HepG2 (cell line): Measurements from ENCODE around the gene RPAP3. TPM values are rescaled to one million over a fixed set of nuclear protein-coding genes. Genes with fewer than 3 reads are reported as not detected.
A peak's percentile ranks its signal among the peaks of the same experiment; 100 is the strongest.

Experiments used
- ATAC-seq: fragments of 200-7000 bp; cut with Tn5 transposase; 3 replicates; pipeline ENCODE4 v1.9.1; 2020; ENCODE audit warnings: mild to moderate bottlenecking, moderate library complexity
- BruUV-seq: library from RNA; stranded (reverse); fragments of 400-500 nt; replicated peaks from 2 replicates; lab custom pipeline; 2021; lab: Mats Ljungman, UMichigan
- CTCF ChIA-PET: fragments of 300-600 bp; formaldehyde crosslinking; extraction: SDS; loops from one replicate; lab custom pipeline; 2021; ENCODE audit warnings: low total read pairs, inconsistent platforms, low intra/inter-chr PET ratio; lab: Yijun Ruan, JAX
- POLR2A ChIA-PET: fragments of 350-600 bp; sonication (Branson Sonifier 250); formaldehyde crosslinking; loops from one replicate; lab custom pipeline; 2020; ENCODE audit warnings: antibody characterized with exemption, inconsistent platforms; lab: Yijun Ruan, JAX
- DNase-seq: peaks from one replicate; pipeline ENCODE4 v3.0.0-alpha.2; 2015; ENCODE audit warnings: low spot score
- FAIRE-seq: peaks from 3 replicates; lab custom pipeline; 2011; peaks lifted over from hg19 to GRCh38; lab: Jason Lieb, UNC
- H2AFZ ChIP-seq: one replicate; pipeline ENCODE4 v1.6.1; 2011; ENCODE audit warnings: low read length, inconsistent platforms
- H3K27ac ChIP-seq: fragments of 300-600 bp; 3 replicates; pipeline ENCODE4 v1.8.0; 2011; ENCODE audit warnings: mixed run types, mild to moderate bottlenecking, mixed read lengths, low read length, inconsistent platforms; ENCODE audit not compliant: insufficient read depth; ENCODE audit errors: extremely low read length
- H3K27me3 ChIP-seq, 2 experiments: fragments of 200-600 bp in 1 of 2; 2 replicates in 1 of 2; 3 replicates in 1 of 2; pipeline versions ENCODE4 v1.6.0 to v1.8.0; 2011; ENCODE audit warnings: low read length in 2 of 2, mild to moderate bottlenecking in 2 of 2, moderate library complexity in 2 of 2, inconsistent platforms in 1 of 2; ENCODE audit not compliant: insufficient read depth in 2 of 2, control insufficient read depth in 1 of 2
- H3K36me3 ChIP-seq, 2 experiments: fragments of 200-600 bp in 1 of 2; replicated peaks in 1 of 2; 2 replicates in 1 of 2; 3 replicates in 1 of 2; pipeline versions ENCODE4 v1.5.1 to v1.8.0; 2011; ENCODE audit warnings: low read length in 2 of 2, inconsistent platforms in 1 of 2; ENCODE audit not compliant: insufficient read depth in 2 of 2, control insufficient read depth in 1 of 2
- H3K4me1 ChIP-seq: 2 replicates; pipeline ENCODE4 v1.5.1; 2012; ENCODE audit warnings: low read length, inconsistent platforms; ENCODE audit not compliant: insufficient read depth
- H3K4me2 ChIP-seq: 2 replicates; pipeline ENCODE4 v1.6.0; 2011; ENCODE audit warnings: low read depth, low read length, inconsistent platforms
- H3K4me3 ChIP-seq, 3 experiments: fragments of 200-600 bp in 1 of 3; sonication (generic), shearing (Covaris generic) in 1 of 3; replicated peaks in 1 of 3; 2 replicates each; pipeline ENCODE4 v1.5.1; 2011 to 2016; ENCODE audit warnings: low read length in 3 of 3, inconsistent platforms in 2 of 3, low read depth in 2 of 3, mild to moderate bottlenecking in 2 of 3, control low read depth in 1 of 3, mixed read lengths in 1 of 3; ENCODE audit not compliant: insufficient read depth in 1 of 3
- H3K79me2 ChIP-seq: one replicate; pipeline ENCODE4 v1.6.1; 2011; ENCODE audit warnings: low read length, inconsistent platforms; ENCODE audit not compliant: insufficient read depth
- H3K9ac ChIP-seq: 2 replicates; pipeline ENCODE4 v1.6.0; 2011; ENCODE audit warnings: mild to moderate bottlenecking, low read depth, low read length, inconsistent platforms; ENCODE audit not compliant: insufficient read depth
- H3K9me3 ChIP-seq: 2 replicates; pipeline ENCODE4 v1.5.1; 2012; ENCODE audit warnings: mild to moderate bottlenecking, low read length
- H4K20me1 ChIP-seq: 2 replicates; pipeline ENCODE4 v1.6.0; 2011; ENCODE audit warnings: inconsistent platforms, mild to moderate bottlenecking, low read length, moderate library complexity; ENCODE audit not compliant: insufficient read depth
- ATM ChIP-seq: fragments of 450-650 bp; IDR thresholded peaks from 2 replicates; pipeline ENCODE4 v1.7.1; 2017; ENCODE audit warnings: mild to moderate bottlenecking, borderline replicate concordance
- BRD4 ChIP-seq: sonication (generic); formaldehyde crosslinking; IDR thresholded peaks from 2 replicates; pipeline ENCODE4 v1.4.0; 2020; ENCODE audit warnings: missing genetic modification reagents
- CREB1 ChIP-seq, 2 experiments: fragments of 450-650 bp in 1 of 2; IDR thresholded peaks; 2 replicates each; pipeline ENCODE4 v1.6.1; 2016 to 2017; ENCODE audit warnings: control low read depth in 1 of 2, mild to moderate bottlenecking in 1 of 2, missing compliant biosample characterization in 1 of 2, missing genetic modification characterization in 1 of 2
- FOXA1 ChIP-seq, 2 experiments: fragments of 450-650 bp in 1 of 2; sonication (generic) in 1 of 2; formaldehyde crosslinking in 1 of 2; IDR thresholded peaks; 2 replicates each; pipeline versions ENCODE4 v1.4.0 to v1.6.1; 2016 to 2020; ENCODE audit warnings: missing genetic modification reagents in 1 of 2
- GABPB1 ChIP-seq: IDR thresholded peaks from 2 replicates; pipeline ENCODE4 v1.6.1; 2016; ENCODE audit warnings: mild to moderate bottlenecking, missing genetic modification reagents, moderate library complexity, missing compliant biosample characterization
- IKZF1 ChIP-seq: fragments of 450-650 bp; IDR thresholded peaks from 2 replicates; pipeline ENCODE4 v1.7.1; 2016
- NR2C2 ChIP-seq: sonication (generic); formaldehyde crosslinking; IDR thresholded peaks from 2 replicates; pipeline ENCODE4 v1.4.0; 2020; ENCODE audit warnings: missing genetic modification reagents, mild to moderate bottlenecking, moderate library complexity, borderline replicate concordance
- STAG1 ChIP-seq: sonication (generic); formaldehyde crosslinking; IDR thresholded peaks from 2 replicates; pipeline ENCODE4 v1.4.0; 2020; ENCODE audit warnings: missing genetic modification reagents
- TP53 ChIP-seq: sonication (generic); formaldehyde crosslinking; conservative IDR thresholded peaks from 2 replicates; pipeline ENCODE4 v1.4.0; 2020; ENCODE audit warnings: missing genetic modification reagents
- ZNF234 ChIP-seq: sonication (generic); formaldehyde crosslinking; conservative IDR thresholded peaks from 2 replicates; pipeline ENCODE4 v1.5.1; 2020; ENCODE audit warnings: mild to moderate bottlenecking, missing genetic modification reagents
- ZNF607 ChIP-seq: sonication (generic); formaldehyde crosslinking; IDR thresholded peaks from 2 replicates; pipeline ENCODE4 v1.5.1; 2020; ENCODE audit warnings: missing genetic modification reagents, mild to moderate bottlenecking, borderline replicate concordance
- ZNF770 ChIP-seq: sonication (generic); formaldehyde crosslinking; IDR thresholded peaks from 2 replicates; pipeline ENCODE4 v1.5.0; 2020; ENCODE audit warnings: mild to moderate bottlenecking, missing genetic modification reagents
- WGBS: methylation state at CpG from one replicate; pipeline ENCODE4 v1.1.6; 2017; ENCODE audit warnings: low lambda C conversion rate; 5-methylcytosine and 5-hydroxymethylcytosine counted together
- in situ Hi-C: cut with HindIII; loops from 2 replicates; pipeline ENCODE4 v1.10.0; 2017; ENCODE audit warnings: low pct_unique_long_range_greater_than_20kb; ENCODE audit not compliant: extremely low pct_ligation_motif_present
- intact Hi-C: fragments of 100-400 bp; cut with micrococcal nuclease; formaldehyde crosslinking; loops from one replicate; pipeline ENCODE4 v1.10.0; 2022; ENCODE audit not compliant: unreplicated experiment
- polyA plus RNA-seq, 8 experiments: library from polyadenylated mRNA; depleted of rRNA in 3 of 8; stranded (reverse) in 7 of 8; unstranded in 1 of 8; fragments of >200 nt; fragmentation: Illumina TruSeq in 4 of 8; extraction: Trizol in 4 of 8; gene quantifications; 2 replicates each; pipeline versions ENCODE4 v1.2.1 to v1.2.3, GENCODE V29; 2011 to 2016; ENCODE audit warnings: low read depth in 4 of 8, missing spikeins in 1 of 8, mixed read lengths in 1 of 8; ENCODE audit not compliant: insufficient read depth in 1 of 8
- total RNA-seq, 5 experiments: library from RNA; depleted of rRNA; stranded (reverse); fragments of >200 nt; fragmentation: Illumina TruSeq; extraction: Trizol; gene quantifications; 2 replicates each; pipeline ENCODE4 v1.2.3, GENCODE V29; 2016; ENCODE audit warnings: low read depth in 1 of 5
- TF ChIP-seq, protein P1 (sequence below): sonication (generic); formaldehyde crosslinking; IDR thresholded peaks from one replicate; pipeline ENCODE4 v1.5.1; 2020; ENCODE audit warnings: mild to moderate bottlenecking, missing genetic modification reagents; ENCODE audit errors: not compliant biosample characterization
- TF ChIP-seq, protein P2 (sequence below): IDR thresholded peaks from 2 replicates; pipeline ENCODE4 v1.6.1; 2016; ENCODE audit warnings: missing compliant biosample characterization, missing genetic modification reagents, borderline replicate concordance

RPAP3 gene
- total and polyA plus RNA-seq, 2 of the 13 experiments (the other 11 are each of a cell fraction or from before 2014, with no cell fraction given), result 8.8 to 32.8 TPM

DNA sequence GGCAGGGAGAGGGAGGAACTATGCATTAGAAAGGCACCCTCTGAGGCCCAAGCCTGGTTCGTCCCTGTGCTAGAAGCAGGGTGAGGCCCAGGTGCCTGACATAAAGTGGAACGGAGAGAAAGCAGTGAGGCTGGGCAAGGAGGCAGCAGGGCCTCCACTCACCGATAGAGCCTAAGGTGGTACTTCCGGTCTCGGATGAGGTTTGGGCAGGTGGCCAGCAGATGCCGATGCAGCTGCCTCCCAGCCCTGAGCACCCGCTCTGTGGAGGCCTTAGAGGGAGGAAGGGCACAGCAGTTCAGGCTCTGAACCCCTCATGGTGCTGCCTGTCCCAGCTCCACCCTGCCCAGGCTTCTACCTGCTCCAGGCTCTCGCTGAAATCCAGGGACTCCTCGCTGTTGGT is 45.7 kb upstream of the RPAP3 start:
- Histone ChIP-seq H3K9ac (no peak overlapping the region), H3K4me3 (no peak overlapping the region), H3K4me1 (peaks cover 22% of the 10 kb centered on the region), H3K27me3 (peaks cover 15 to 51% of the 10 kb centered on the region in 2 experiments; a peak in 4 of 5 replicates), H3K36me3 (no peaks in the 10 kb centered on the region), H3K27ac (no peak overlapping the region), H4K20me1 (no peaks in the 10 kb centered on the region), H2AFZ (no peak overlapping the region), H3K9me3 (no peaks in the 10 kb centered on the region), H3K4me2 (no peak overlapping the region), H3K79me2 (no peaks in the 10 kb centered on the region)
- intact Hi-C loops (no loop called here), in situ Hi-C loops (no loop called here)
- no TSS peak for BruUV-seq
- FAIRE-seq (no peak), ATAC-seq (peak; percentile 9; the same call in 1 of the 3 replicates), DNase-seq (no peak)
- CTCF ChIA-PET, result no interaction called here
- 0% methylated on average over 2 of the region's 9 CpGs for WGBS
- POLR2A ChIA-PET, result no interaction called here
- TF ChIP-seq ZNF770 (CRISPR knock-in tag), result peak; percentile 44; the same call in 1 of the 2 replicates
- TF ChIP-seq, protein P1, sequence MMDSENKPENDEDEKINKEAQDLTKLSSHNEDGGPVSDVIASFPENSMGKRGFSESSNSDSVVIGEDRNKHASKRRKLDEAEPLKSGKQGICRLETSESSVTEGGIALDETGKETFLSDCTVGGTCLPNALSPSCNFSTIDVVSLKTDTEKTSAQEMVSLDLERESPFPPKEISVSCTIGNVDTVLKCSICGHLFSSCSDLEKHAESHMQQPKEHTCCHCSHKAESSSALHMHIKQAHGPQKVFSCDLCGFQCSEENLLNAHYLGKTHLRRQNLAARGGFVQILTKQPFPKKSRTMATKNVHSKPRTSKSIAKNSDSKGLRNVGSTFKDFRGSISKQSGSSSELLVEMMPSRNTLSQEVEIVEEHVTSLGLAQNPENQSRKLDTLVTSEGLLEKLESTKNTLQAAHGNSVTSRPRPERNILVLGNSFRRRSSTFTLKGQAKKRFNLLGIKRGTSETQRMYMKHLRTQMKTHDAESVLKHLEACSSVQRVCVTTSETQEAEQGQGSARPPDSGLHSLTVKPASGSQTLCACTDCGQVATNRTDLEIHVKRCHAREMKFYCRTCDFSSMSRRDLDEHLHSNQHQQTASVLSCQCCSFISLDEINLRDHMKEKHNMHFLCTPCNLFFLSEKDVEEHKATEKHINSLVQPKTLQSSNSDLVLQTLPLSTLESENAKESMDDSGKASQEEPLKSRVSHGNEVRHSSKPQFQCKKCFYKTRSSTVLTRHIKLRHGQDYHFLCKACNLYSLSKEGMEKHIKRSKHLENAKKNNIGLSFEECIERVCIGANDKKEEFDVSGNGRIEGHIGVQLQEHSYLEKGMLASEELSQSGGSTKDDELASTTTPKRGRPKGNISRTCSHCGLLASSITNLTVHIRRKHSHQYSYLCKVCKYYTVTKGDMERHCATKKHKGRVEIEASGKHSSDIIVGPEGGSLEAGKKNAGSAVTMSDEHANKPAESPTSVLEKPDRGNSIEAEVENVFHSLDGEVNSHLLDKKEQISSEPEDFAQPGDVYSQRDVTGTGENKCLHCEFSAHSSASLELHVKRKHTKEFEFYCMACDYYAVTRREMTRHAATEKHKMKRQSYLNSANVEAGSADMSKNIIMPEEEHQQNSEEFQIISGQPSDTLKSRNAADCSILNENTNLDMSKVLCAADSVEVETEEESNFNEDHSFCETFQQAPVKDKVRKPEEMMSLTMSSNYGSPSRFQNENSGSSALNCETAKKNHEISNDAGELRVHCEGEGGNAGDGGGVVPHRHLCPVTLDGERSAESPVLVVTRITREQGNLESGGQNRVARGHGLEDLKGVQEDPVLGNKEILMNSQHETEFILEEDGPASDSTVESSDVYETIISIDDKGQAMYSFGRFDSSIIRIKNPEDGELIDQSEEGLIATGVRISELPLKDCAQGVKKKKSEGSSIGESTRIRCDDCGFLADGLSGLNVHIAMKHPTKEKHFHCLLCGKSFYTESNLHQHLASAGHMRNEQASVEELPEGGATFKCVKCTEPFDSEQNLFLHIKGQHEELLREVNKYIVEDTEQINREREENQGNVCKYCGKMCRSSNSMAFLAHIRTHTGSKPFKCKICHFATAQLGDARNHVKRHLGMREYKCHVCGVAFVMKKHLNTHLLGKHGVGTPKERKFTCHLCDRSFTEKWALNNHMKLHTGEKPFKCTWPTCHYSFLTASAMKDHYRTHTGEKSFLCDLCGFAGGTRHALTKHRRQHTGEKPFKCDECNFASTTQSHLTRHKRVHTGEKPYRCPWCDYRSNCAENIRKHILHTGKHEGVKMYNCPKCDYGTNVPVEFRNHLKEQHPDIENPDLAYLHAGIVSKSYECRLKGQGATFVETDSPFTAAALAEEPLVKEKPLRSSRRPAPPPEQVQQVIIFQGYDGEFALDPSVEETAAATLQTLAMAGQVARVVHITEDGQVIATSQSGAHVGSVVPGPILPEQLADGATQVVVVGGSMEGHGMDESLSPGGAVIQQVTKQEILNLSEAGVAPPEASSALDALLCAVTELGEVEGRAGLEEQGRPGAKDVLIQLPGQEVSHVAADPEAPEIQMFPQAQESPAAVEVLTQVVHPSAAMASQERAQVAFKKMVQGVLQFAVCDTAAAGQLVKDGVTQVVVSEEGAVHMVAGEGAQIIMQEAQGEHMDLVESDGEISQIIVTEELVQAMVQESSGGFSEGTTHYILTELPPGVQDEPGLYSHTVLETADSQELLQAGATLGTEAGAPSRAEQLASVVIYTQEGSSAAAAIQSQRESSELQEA, result no peak
- no peak for TF ChIP-seq TP53
- TF ChIP-seq GABPB1, result peak; percentile 28; the same call in 1 of the 2 replicates
- TF ChIP-seq, protein P2, sequence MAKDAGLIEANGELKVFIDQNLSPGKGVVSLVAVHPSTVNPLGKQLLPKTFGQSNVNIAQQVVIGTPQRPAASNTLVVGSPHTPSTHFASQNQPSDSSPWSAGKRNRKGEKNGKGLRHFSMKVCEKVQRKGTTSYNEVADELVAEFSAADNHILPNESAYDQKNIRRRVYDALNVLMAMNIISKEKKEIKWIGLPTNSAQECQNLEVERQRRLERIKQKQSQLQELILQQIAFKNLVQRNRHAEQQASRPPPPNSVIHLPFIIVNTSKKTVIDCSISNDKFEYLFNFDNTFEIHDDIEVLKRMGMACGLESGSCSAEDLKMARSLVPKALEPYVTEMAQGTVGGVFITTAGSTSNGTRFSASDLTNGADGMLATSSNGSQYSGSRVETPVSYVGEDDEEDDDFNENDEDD, result no peak
- TF ChIP-seq BRD4 (CRISPR knock-in tag), result no peak
- TF ChIP-seq NR2C2 (CRISPR knock-in tag), result no peak
- no peak for TF ChIP-seq ZNF607
- TF ChIP-seq ZNF234, result no peak
- no peak for TF ChIP-seq FOXA1 (IDR thresholded peaks at IDR 0.05)
- TF ChIP-seq FOXA1 (CRISPR knock-in tag; IDR thresholded peaks at IDR 0.05), result no peak
- no peak for TF ChIP-seq ATM
- TF ChIP-seq IKZF1, result no peak
- TF ChIP-seq CREB1 (IDR thresholded peaks at IDR 0.05), result no peak
- TF ChIP-seq CREB1 (CRISPR knock-in tag; IDR thresholded peaks at IDR 0.05), result no peak
- TF ChIP-seq STAG1 (CRISPR knock-in tag), result no peak
